Epithelial cell of esophagus (primary cell): ENCODE measurements around the gene RERE.
"Not testable (repeated sequence)": the region's sequence is repeated elsewhere in the genome, so short reads cannot be mapped to it uniquely, and the experiment has no call there.

Source experiments
- DNase-seq: peaks from one replicate; pipeline ENCODE4 v3.0.0; 2010; ENCODE audit warnings: low read depth
- H3K4me3 ChIP-seq: 2 replicates; pipeline ENCODE4 v1.5.1; 2011; ENCODE audit warnings: mild to moderate bottlenecking, low read length, control low read depth
- CTCF ChIP-seq: IDR thresholded peaks from 2 replicates; pipeline ENCODE4 v1.5.1; 2011; ENCODE audit warnings: low read depth, mild to moderate bottlenecking, low read length, control low read depth, inconsistent platforms; ENCODE audit not compliant: insufficient read depth; ENCODE audit errors: missing control alignments

RERE gene

GRCh38 chr1:8733484-8733883, 84.0 kb downstream of the RERE start:
- DNase-seq: peak; percentile 90
- TF ChIP-seq CTCF: no peak
- H3K4me3 ChIP-seq: no peak overlapping the region

- no peak overlapping the region for H3K4me3 ChIP-seq
- TF ChIP-seq CTCF: no peak
- DNase-seq: no peak
These were observed 86.3 kb downstream of the RERE start for GRCh38 chr1:8731162-8731561.

GRCh38 chr1:8728464-8728863, 89.0 kb downstream of the RERE start:
- H3K4me3 ChIP-seq: no peak overlapping the region
- TF ChIP-seq CTCF: no peak
- DNase-seq: no peak

- TF ChIP-seq CTCF: no peak
- no peak for DNase-seq
- no peak overlapping the region for H3K4me3 ChIP-seq
These were observed 89.6 kb downstream of the RERE start for GRCh38 chr1:8727809-8728213.

GRCh38 chr1:8727316-8727715, 90.1 kb downstream of the RERE start:
- not testable (repeated sequence) for H3K4me3 ChIP-seq, DNase-seq

GRCh38 chr1:8726801-8727186, 90.6 kb downstream of the RERE start:
- DNase-seq: not testable (repeated sequence)

GRCh38 chr1:8723010-8723409, 94.4 kb downstream of the RERE start:
- no peak for TF ChIP-seq CTCF
- DNase-seq: no peak
- no peak overlapping the region for H3K4me3 ChIP-seq

More at GRCh38 chr1:8726801-8727186, 90.6 kb downstream of the RERE start:
- H3K4me3 ChIP-seq: not testable (repeated sequence)

- no peak for DNase-seq
- H3K4me3 ChIP-seq: no peak overlapping the region
- no peak for TF ChIP-seq CTCF
These were observed 95.1 kb downstream of the RERE start for GRCh38 chr1:8722366-8722765.
